D341Med (cell line): ENCODE results near the gene PRKCA.

Experiments used
- DNase-seq: peaks from one replicate; pipeline ENCODE4 v3.0.0; 2012; ENCODE audit warnings: low spot score

PRKCA gene

GRCh38 chr17:66625311-66625767, 322.9 kb downstream of the PRKCA start:
- no peak for DNase-seq

GRCh38 chr17:66627985-66628384, 325.6 kb downstream of the PRKCA start:
- DNase-seq, result no peak

- no peak for DNase-seq
Measured at GRCh38 chr17:66629762-66630161, 327.3 kb downstream of the PRKCA start.

- DNase-seq, result no peak
Measured at GRCh38 chr17:66630379-66630778, 328.0 kb downstream of the PRKCA start.

GRCh38 chr17:66630828-66631472, 328.5 kb downstream of the PRKCA start:
- DNase-seq, result no peak

GRCh38 chr17:66632731-66633130, 330.3 kb downstream of the PRKCA start:
- DNase-seq, result no peak

- no peak for DNase-seq
Measured at GRCh38 chr17:66633317-66633965, 331.0 kb downstream of the PRKCA start.

- DNase-seq, result no peak
Measured at GRCh38 chr17:66634193-66634592, 331.8 kb downstream of the PRKCA start.

- DNase-seq, result no peak
Measured at GRCh38 chr17:66635386-66636045, 333.1 kb downstream of the PRKCA start.

- DNase-seq, result no peak
Measured at GRCh38 chr17:66636111-66636510, 333.7 kb downstream of the PRKCA start.

- no peak for DNase-seq
Measured at GRCh38 chr17:66637491-66637890, 335.1 kb downstream of the PRKCA start.

GRCh38 chr17:66638707-66639479, 336.5 kb downstream of the PRKCA start:
- no peak for DNase-seq

- DNase-seq, result no peak
Measured at GRCh38 chr17:66643815-66644710, 341.6 kb downstream of the PRKCA start.

GRCh38 chr17:66645259-66645658, 342.8 kb downstream of the PRKCA start:
- DNase-seq, result no peak

- no peak for DNase-seq
Measured at GRCh38 chr17:66647391-66647983, 345.1 kb downstream of the PRKCA start.

- no peak for DNase-seq
Measured at GRCh38 chr17:66649818-66650543, 347.6 kb downstream of the PRKCA start.

GRCh38 chr17:66650544-66650877, 348.1 kb downstream of the PRKCA start:
- no peak for DNase-seq

GRCh38 chr17:66652840-66653507, 350.6 kb downstream of the PRKCA start:
- DNase-seq, result no peak

GRCh38 chr17:66654106-66654740, 351.8 kb downstream of the PRKCA start:
- DNase-seq, result no peak
